ENCODE measurements around the gene COPZ2. TPM values are rescaled to one million over a fixed set of nuclear protein-coding genes. Genes with fewer than 3 reads are reported as not detected.
"Not testable (repeated sequence)": the region's sequence is repeated elsewhere in the genome, so short reads cannot be mapped to it uniquely, and the experiment has no call there.

Gene COPZ2
- total RNA-seq, 2 donors from 2014 or later, result 7.0 to 43.5 TPM

GRCh38 chr17:48071654-48072053 is 34.1 kb upstream of the COPZ2 start:
- Histone ChIP-seq H3K36me3 (replicated peaks in 1 of 2; ENCODE audit: insufficient read depth in 1 of 2, low read depth in 2 of 2) (peaks cover 0 to 6% of the 10 kb centered on the region in 2 donors), H3K9me3 (no peaks in the 10 kb centered on the region), H3K4me3 (no peak overlapping the region), H3K27ac (no peak overlapping the region), H3K4me1 (no peaks in the 10 kb centered on the region), H3K27me3 (no peaks in the 10 kb centered on the region)
- intact Hi-C loops (cut with DNase I), result loop anchor here (5.0 kb wide), 1 partner anchor 39 kb away; no protein-coding TSS in a partner anchor
- TF ChIP-seq POLR2A (IDR thresholded peaks at IDR 0.05), result no peak
- no peak for ATAC-seq
- no peak for DNase-seq
- WGBS, 2 donors, result 56 to 72% methylated on average over 2 of the region's 2 CpGs

- no peaks in the 10 kb centered on the region for H3K27me3 ChIP-seq
- intact Hi-C loops (cut with DNase I), result loop anchor here (5.0 kb wide), 1 partner anchor 38 kb away; no protein-coding TSS in a partner anchor
- H3K36me3 ChIP-seq (replicated peaks in 1 of 2; ENCODE audit: insufficient read depth in 1 of 2, low read depth in 2 of 2), result peaks cover 0 to 4% of the 10 kb centered on the region in 2 donors
- no peaks in the 10 kb centered on the region for H3K9me3 ChIP-seq
- no peak overlapping the region for H3K27ac ChIP-seq
- peaks cover 4% of the 10 kb centered on the region for H3K4me1 ChIP-seq
- WGBS, 2 donors, result 40 to 62% methylated on average over 2 of the region's 2 CpGs
- ATAC-seq (no peak), DNase-seq (no peak)
- H3K4me3 ChIP-seq, result no peak overlapping the region
- TF ChIP-seq CTCF (IDR thresholded peaks at IDR 0.05), result no peak
- no peak for TF ChIP-seq POLR2A (IDR thresholded peaks at IDR 0.05)
These were observed 32.6 kb upstream of the COPZ2 start for GRCh38 chr17:48070195-48070594.

- peaks cover 12% of the 10 kb centered on the region for H3K4me1 ChIP-seq
- TF ChIP-seq POLR2A (IDR thresholded peaks at IDR 0.05) (no peak), CTCF (IDR thresholded peaks at IDR 0.05) (peak in 1 of 7 experiments; percentile 13)
- no peaks in the 10 kb centered on the region for H3K9me3 ChIP-seq
- intact Hi-C loops (cut with DNase I), result no loop called here
- WGBS, 2 donors, result 70 to 78% methylated on average over 3 of the region's 3 CpGs
- no peak overlapping the region for H3K4me3 ChIP-seq
- H3K27ac ChIP-seq, result no peak overlapping the region
- no peaks in the 10 kb centered on the region for H3K27me3 ChIP-seq
- H3K36me3 ChIP-seq (replicated peaks in 1 of 2; ENCODE audit: insufficient read depth in 1 of 2, low read depth in 2 of 2), result peaks cover 0 to 6% of the 10 kb centered on the region in 2 donors
- no peak for DNase-seq
- ATAC-seq, result peak; percentile 12
These were observed 30.9 kb upstream of the COPZ2 start for GRCh38 chr17:48068491-48068961.

GRCh38 chr17:48067808-48068207 is 30.2 kb upstream of the COPZ2 start:
- H3K27me3 ChIP-seq; H3K9me3 ChIP-seq; H3K36me3 ChIP-seq (replicated peaks in 1 of 2; ENCODE audit: insufficient read depth in 1 of 2, low read depth in 2 of 2); DNase-seq; H3K27ac ChIP-seq; ATAC-seq; H3K4me3 ChIP-seq; intact Hi-C loops (cut with DNase I): not testable (repeated sequence)
- WGBS, 2 donors, result 84 to 91% methylated on average over 2 of the region's 2 CpGs
- H3K4me1 ChIP-seq, result peaks cover 12% of the 10 kb centered on the region

GRCh38 chr17:48067245-48067644 is 29.6 kb upstream of the COPZ2 start:
- Histone ChIP-seq H3K4me3 (no peak overlapping the region), H3K27ac (no peak overlapping the region), H3K4me1 (peaks cover 12% of the 10 kb centered on the region), H3K9me3 (no peaks in the 10 kb centered on the region), H3K36me3 (replicated peaks in 1 of 2; ENCODE audit: insufficient read depth in 1 of 2, low read depth in 2 of 2) (peaks cover 0 to 11% of the 10 kb centered on the region in 2 donors), H3K27me3 (no peaks in the 10 kb centered on the region)
- TF ChIP-seq POLR2A (IDR thresholded peaks at IDR 0.05) (no peak), CTCF (IDR thresholded peaks at IDR 0.05) (no peak)
- DNase-seq, result no peak
- intact Hi-C loops (cut with DNase I), result no loop called here
- ATAC-seq, result no peak
- 92% methylated on average over 3 of the region's 3 CpGs for WGBS, 2 donors

- Histone ChIP-seq H3K27ac (no peak overlapping the region), H3K4me3 (no peak overlapping the region), H3K9me3 (no peaks in the 10 kb centered on the region), H3K27me3 (no peaks in the 10 kb centered on the region), H3K4me1 (peaks cover 12% of the 10 kb centered on the region), H3K36me3 (replicated peaks in 1 of 2; ENCODE audit: insufficient read depth in 1 of 2, low read depth in 2 of 2) (peaks cover 0 to 14% of the 10 kb centered on the region in 2 donors)
- ATAC-seq (no peak), DNase-seq (no peak)
- intact Hi-C loops (cut with DNase I), result no loop called here
- WGBS, 2 donors, result 71 to 88% methylated on average over 1 of the region's 1 CpG
- TF ChIP-seq CTCF (IDR thresholded peaks at IDR 0.05) (no peak), POLR2A (IDR thresholded peaks at IDR 0.05) (no peak)
These were observed 29.1 kb upstream of the COPZ2 start for GRCh38 chr17:48066656-48067055.
